NCI-H1417 treated with DMSO at 0.1 percent for 48 hours (cell line): ENCODE measurements around the gene NMNAT2.
"Not testable (repeated sequence)": the region's sequence is repeated elsewhere in the genome, so short reads cannot be mapped to it uniquely, and the experiment has no call there.

ENCODE experiments used
- DNase-seq: peaks from one replicate; lab custom pipeline; 2025; lab: John Stamatoyannopoulos, UW

NMNAT2 gene

GRCh38 chr1:183418696-183419095 is 516 bp upstream of the NMNAT2 start:
- DNase-seq = no peak

- peak; percentile 18 for DNase-seq
These were observed 1.1 kb downstream of the NMNAT2 start for GRCh38 chr1:183416850-183417771.

- DNase-seq = no peak
These were observed 3.8 kb downstream of the NMNAT2 start for GRCh38 chr1:183414365-183414764.

DNA sequence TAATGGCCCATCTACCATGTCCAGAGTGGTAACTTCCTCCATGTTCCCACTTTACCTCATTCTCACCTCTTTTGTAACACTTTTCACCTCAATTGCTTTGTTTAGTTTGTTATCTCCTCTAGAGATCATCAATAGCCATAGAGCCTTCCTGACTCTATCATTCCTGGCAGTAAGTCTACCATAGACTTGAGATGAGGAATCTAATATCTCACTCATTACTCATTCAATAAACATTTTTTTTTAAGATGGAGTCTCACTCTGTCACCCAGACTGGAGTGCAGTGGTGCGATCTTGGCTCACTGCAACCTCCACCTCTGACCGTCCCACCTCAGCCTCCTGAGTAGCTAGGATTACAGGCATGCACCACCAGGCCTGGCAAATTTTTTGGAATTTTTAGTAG is 7.1 kb downstream of the NMNAT2 start:
- DNase-seq = no peak

DNA sequence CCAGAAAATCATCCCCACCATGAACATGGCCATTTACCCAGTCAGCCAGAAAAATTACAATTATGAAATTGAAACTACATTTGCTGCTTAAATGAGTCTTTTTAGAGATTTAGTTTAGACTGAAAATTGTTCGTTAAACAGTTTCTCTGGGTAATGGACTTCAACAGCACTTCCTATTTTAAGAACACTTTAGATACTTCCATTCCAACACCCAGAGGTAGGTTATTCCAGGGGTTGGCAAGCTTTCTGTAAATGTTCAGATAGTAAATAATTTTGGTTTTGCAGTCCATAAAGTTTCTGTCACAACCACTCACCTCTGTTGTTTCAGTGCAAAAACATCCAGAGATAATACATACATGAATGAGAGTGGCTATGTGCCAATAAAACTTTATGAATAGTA is 10.2 kb downstream of the NMNAT2 start:
- DNase-seq = no peak

DNA sequence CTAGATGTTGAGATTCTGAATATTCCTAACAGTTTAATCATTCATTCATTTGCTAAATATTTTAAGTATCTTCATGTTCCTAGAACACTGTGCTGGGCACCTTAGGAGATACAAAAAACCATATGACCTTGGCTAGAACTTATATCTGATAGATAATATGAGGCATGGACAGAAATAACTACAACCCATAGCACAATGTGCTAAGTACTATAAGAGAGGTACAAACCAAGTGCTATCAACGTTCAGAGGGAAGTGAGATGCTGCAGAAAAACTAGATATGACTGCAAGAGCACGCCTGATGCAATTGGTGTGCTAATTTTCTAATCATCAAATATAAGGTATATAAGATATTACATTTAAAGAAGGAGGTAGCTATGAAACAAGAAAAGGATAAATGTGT is 10.7 kb downstream of the NMNAT2 start:
- no peak for DNase-seq

DNA sequence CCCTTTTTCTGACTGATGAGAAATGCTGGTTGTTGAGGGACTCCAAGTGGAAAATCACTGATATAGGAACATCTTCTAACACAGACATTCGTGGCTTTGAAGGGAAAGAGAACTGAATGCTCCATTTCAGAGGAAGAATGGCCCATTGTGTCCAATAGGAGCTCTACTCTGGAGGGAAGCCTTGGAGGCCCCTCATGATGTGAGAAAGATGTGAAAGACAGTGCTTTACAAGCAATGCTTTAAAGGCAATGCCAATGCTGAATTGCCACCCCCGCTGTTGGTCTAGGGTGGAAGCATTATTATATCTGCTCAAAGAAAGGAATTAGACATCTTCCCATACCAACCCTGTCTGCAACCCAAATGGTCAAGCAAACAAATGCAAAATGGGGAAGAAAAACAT is 13.7 kb downstream of the NMNAT2 start:
- DNase-seq = no peak

DNA sequence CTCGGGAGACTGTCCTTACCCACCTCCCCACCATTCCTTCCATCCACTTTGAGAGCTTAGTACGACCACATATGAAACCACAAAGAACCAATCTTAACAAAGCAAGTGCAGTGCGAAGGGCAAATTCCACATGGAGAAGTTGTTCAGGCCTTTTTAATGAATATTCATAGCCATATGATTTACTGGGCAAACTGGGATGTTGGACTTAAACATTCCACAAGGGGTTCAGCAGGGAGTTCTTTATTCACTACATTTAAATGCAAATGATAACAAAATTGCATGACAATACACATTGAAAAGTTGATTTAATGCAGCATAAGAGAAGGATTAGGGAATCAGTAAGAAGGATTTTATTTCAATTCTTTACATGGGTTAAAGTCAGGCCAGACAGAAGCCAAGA is 14.7 kb downstream of the NMNAT2 start:
- DNase-seq = no peak

- DNase-seq = not testable (repeated sequence)
These were observed 16.6 kb downstream of the NMNAT2 start for GRCh38 chr1:183401565-183401964.

GRCh38 chr1:183394435-183394834 is 23.7 kb downstream of the NMNAT2 start:
- no peak for DNase-seq

- DNase-seq = no peak
These were observed 26.3 kb downstream of the NMNAT2 start for GRCh38 chr1:183391863-183392262.

DNA sequence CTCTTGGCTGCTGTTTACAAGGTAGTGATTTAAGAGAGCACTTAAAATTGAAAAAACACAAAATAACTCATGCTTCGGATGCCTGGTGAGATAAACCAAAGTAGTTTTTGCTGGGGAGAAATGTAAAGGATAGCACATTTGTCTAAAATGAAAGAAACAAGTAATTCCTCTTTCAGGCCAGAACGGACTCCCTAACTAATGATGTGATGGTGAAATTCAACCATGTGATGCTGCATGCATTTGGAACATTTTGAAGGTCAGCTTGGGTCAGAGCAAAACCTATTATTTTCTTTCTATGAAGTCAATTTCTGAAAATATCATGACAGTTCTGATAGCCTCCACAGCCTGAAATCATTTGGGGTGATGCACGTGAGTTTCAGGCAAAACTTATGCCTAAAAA is 27.6 kb downstream of the NMNAT2 start:
- no peak for DNase-seq

GRCh38 chr1:183388735-183389134 is 29.4 kb downstream of the NMNAT2 start:
- no peak for DNase-seq

DNA sequence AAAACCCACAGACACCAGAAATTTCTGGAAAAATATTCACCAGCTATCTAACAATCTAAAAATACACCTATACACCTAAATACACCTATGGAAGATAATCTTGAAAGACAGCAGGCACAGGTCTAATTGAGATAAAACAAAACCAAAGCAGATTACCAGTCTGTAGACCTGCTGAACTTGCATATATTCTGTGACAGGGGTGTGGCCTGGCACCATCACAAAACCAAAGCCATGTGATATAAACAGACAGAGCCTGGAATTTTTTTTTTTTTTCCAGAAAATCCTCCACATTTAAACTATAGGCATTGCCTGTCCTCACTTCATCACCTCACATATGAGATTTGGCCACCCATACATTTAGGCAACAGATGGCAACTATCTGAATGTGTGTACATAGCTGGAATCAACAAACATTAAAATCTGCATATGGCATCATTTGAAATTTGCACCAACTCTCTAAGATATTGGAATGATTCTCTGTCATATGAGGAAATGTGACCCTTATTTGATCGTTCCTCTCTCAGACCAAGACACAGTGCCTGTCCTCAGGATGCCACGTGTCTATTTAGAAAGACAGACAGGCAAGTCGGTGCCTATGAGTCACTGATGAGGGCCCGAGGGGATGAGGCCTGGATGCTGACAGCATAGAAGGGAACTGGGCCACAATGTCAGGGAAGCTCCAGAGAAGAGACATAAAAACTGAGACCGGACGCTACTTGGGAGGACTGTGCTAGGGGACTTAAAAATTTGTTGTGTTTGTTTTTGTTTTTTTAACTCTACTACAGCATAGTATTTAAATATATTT is 32.6 kb downstream of the NMNAT2 start:
- no peak for DNase-seq

DNA sequence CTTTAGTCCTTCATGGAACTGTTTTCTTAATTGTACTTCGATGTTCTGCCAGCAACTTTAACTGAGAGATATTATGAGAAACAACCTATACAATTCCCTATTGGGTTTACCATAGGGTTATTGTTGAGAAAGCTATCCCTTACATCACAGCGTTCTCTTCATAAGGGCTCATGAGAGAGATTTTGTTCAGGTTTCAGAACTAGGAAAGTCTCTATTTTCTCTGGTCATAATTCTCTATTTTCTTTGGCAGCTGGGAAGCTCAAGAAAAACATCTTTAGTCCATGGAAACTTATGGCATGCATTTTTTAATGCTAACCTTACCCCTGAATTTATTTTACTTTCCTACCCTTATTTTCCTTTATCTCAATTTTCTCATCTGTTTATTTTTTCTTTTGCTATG is 38.2 kb downstream of the NMNAT2 start:
- no peak for DNase-seq

- DNase-seq = no peak
These were observed 42.8 kb downstream of the NMNAT2 start for GRCh38 chr1:183375381-183375780.

- DNase-seq = no peak
These were observed 43.4 kb downstream of the NMNAT2 start for GRCh38 chr1:183374825-183375224.

GRCh38 chr1:183372586-183373230 is 45.5 kb downstream of the NMNAT2 start:
- no peak for DNase-seq

GRCh38 chr1:183370399-183371058 is 47.7 kb downstream of the NMNAT2 start:
- DNase-seq = no peak

- DNase-seq = no peak
These were observed 49.7 kb downstream of the NMNAT2 start for GRCh38 chr1:183368213-183369108.

GRCh38 chr1:183366116-183366515 is 52.1 kb downstream of the NMNAT2 start:
- no peak for DNase-seq
